Panc1 (cell line): ENCODE data around the gene USP38. TPM values are rescaled to one million over a fixed set of nuclear protein-coding genes. Genes with fewer than 3 reads are reported as not detected.

ENCODE experiments used
- ATAC-seq: fragments of 200-7000 bp; cut with Tn5 transposase; 2 replicates; pipeline ENCODE4 v1.9.1; 2020; ENCODE audit warnings: mild to moderate bottlenecking, moderate library complexity
- Bru-seq: library from RNA; stranded (reverse); fragments of 400-500 nt; gene quantifications from one replicate; lab custom pipeline; 2021; lab: Mats Ljungman, UMichigan
- BruChase-seq, 2 experiments: library from RNA; stranded (reverse); fragments of 400-500 nt; gene quantifications; one replicate each; lab custom pipeline; 2021; lab: Mats Ljungman, UMichigan
- BruUV-seq: library from RNA; stranded (reverse); fragments of 400-500 nt; replicated peaks from 2 replicates; lab custom pipeline; 2021; lab: Mats Ljungman, UMichigan
- CTCF ChIA-PET: fragments of 300-600 bp; sonication (Branson Sonifier 250); formaldehyde crosslinking; loops from one replicate; lab custom pipeline; 2022; ENCODE audit warnings: antibody characterized with exemption; lab: Charles Lee
- POLR2A ChIA-PET: fragments of 300-600 bp; sonication (Branson Sonifier 250); formaldehyde crosslinking; loops from one replicate; lab custom pipeline; 2022; ENCODE audit warnings: antibody characterized with exemption; lab: Charles Lee
- DNase-seq: peaks from one replicate; pipeline ENCODE4 v3.0.0-alpha.2; 2010; ENCODE audit warnings: low read depth, low spot score
- H3K27ac ChIP-seq: 2 replicates; pipeline ENCODE4 v1.5.1; 2011; ENCODE audit warnings: mild to moderate bottlenecking, low read length, inconsistent platforms
- H3K27me3 ChIP-seq: fragments of 200-500 bp; sonication (Bioruptor generic); 2 replicates; pipeline ENCODE4 v1.6.0; 2014; ENCODE audit warnings: low read length, inconsistent platforms; ENCODE audit not compliant: control insufficient read depth, insufficient read depth
- H3K36me3 ChIP-seq: fragments of 200-500 bp; sonication (Bioruptor generic); 2 replicates; pipeline ENCODE4 v1.5.1; 2014; ENCODE audit warnings: inconsistent platforms, mild to moderate bottlenecking, low read length, moderate library complexity; ENCODE audit not compliant: control insufficient read depth, insufficient read depth
- H3K4me1 ChIP-seq: 2 replicates; pipeline ENCODE4 v1.5.1; 2011; ENCODE audit warnings: inconsistent platforms, mild to moderate bottlenecking, low read length, moderate library complexity; ENCODE audit not compliant: control insufficient read depth, insufficient read depth
- H3K4me3 ChIP-seq, 2 experiments: 2 replicates each; pipeline ENCODE4 v1.5.1; 2011 to 2012; ENCODE audit warnings: low read depth in 2 of 2, low read length in 2 of 2, mild to moderate bottlenecking in 2 of 2, inconsistent platforms in 1 of 2, moderate library complexity in 1 of 2
- H3K9me3 ChIP-seq: fragments of 200-500 bp; sonication (Bioruptor generic); 2 replicates; pipeline ENCODE4 v1.5.1; 2014; ENCODE audit warnings: low read depth, mild to moderate bottlenecking, inconsistent platforms, low read length, moderate library complexity; ENCODE audit not compliant: control insufficient read depth, insufficient read depth
- CTCF ChIP-seq: fragments of 450-650 bp; IDR thresholded peaks from 2 replicates; pipeline ENCODE4 v1.5.1; 2017; ENCODE audit warnings: mild to moderate bottlenecking
- POLR2AphosphoS5 ChIP-seq: IDR thresholded peaks from 2 replicates; pipeline ENCODE4 v1.6.1; 2012; ENCODE audit warnings: mild to moderate bottlenecking, low read depth, low read length, moderate library complexity
- REST ChIP-seq, 2 experiments: IDR thresholded peaks; 2 replicates each; pipeline ENCODE4 v1.6.1; 2011 to 2012; ENCODE audit warnings: low read depth in 2 of 2, control low read depth in 1 of 2, low read length in 1 of 2, mild to moderate bottlenecking in 1 of 2, moderate library complexity in 1 of 2; ENCODE audit not compliant: insufficient read depth in 1 of 2
- SIN3A ChIP-seq: IDR thresholded peaks from 2 replicates; pipeline ENCODE4 v1.6.1; 2012; ENCODE audit warnings: low read depth, mild to moderate bottlenecking, low read length, moderate library complexity, borderline replicate concordance; ENCODE audit not compliant: insufficient read depth
- TCF7L2 ChIP-seq: IDR thresholded peaks from 2 replicates; pipeline ENCODE4 v1.6.1; 2011; ENCODE audit warnings: mild to moderate bottlenecking, low read depth, low read length, inconsistent platforms
- in situ Hi-C: cut with HindIII; loops from 2 replicates; pipeline ENCODE4 v1.10.0; 2016; ENCODE audit warnings: low sequenced_read_pairs, low pct_unique_long_range_greater_than_20kb
- intact Hi-C: fragments of 100-400 bp; cut with micrococcal nuclease; formaldehyde crosslinking; loops from one replicate; pipeline ENCODE4 v1.10.0; 2022; ENCODE audit not compliant: unreplicated experiment
- long read RNA-seq: library from polyadenylated mRNA; unstranded; transcript quantifications from one replicate; pipeline ENCODE4 v2.0.0, GENCODE V29; 2021; ENCODE audit not compliant: unreplicated experiment
- polyA plus RNA-seq: library from polyadenylated mRNA; unstranded; fragments of >200 nt; gene quantifications from one replicate; pipeline ENCODE4 v1.2.1, GENCODE V29; 2012; ENCODE audit warnings: missing spikeins; ENCODE audit not compliant: insufficient read length
- total RNA-seq: library from RNA; stranded (reverse); gene quantifications from one replicate; pipeline ENCODE4 v1.2.1, GENCODE V29; 2021; ENCODE audit not compliant: unreplicated experiment

The USP38 gene
- 11.7 TPM for total RNA-seq
- 5.1 TPM for polyA plus RNA-seq
- percentile 73 among the genes with signal in this experiment for Bru-seq, nascent RNA
- percentile 76 among the genes with signal in this experiment for BruChase-seq, experiment 1, labeled RNA remaining after a 2-hour chase
- BruChase-seq, experiment 2, labeled RNA remaining after a 6-hour chase = percentile 65 among the genes with signal in this experiment
- long read RNA-seq, full-length matches to known transcripts = 26 of 29 reads
- long read RNA-seq, partial matches to known transcripts = 1 of 29 reads
- long read RNA-seq, other reads (novel, unspliced or antisense) = 2 of 29 reads

GRCh38 chr4:143184503-143185252, at the start of gene USP38:
USP38 (plus strand) TSS chr4:143184917; CDS start chr4:143185451, 534 bp downstream.
- POLR2A ChIA-PET = interaction anchor here (0.6 kb wide), 1 partner anchor 216 kb away, joined by 4 read pairs; no protein-coding TSS in a partner anchor
- no peaks in the 10 kb centered on the region for H3K27me3 ChIP-seq
- peak; percentile 69 for TF ChIP-seq POLR2AphosphoS5
- no peak for TF ChIP-seq SIN3A
- no peak for TF ChIP-seq CTCF
- no peak for TF ChIP-seq REST (IDR thresholded peaks at IDR 0.05; ENCODE audit: insufficient read depth in 1 of 2, low read depth in 2 of 2, low read length in 1 of 2)
- TF ChIP-seq TCF7L2 = no peak
- DNase-seq (peak; percentile 58), ATAC-seq (peak; percentile 95)
- H3K27ac ChIP-seq = peak within 1 kb of the TSS; percentile 92
- in situ Hi-C loops (no loop called here), intact Hi-C loops (no loop called here)
- no TSS peak for BruUV-seq
- peaks cover 3% of the 10 kb centered on the region; the same call in 1 of the 2 replicates for H3K4me1 ChIP-seq
- CTCF ChIA-PET = no interaction called here
- H3K36me3 ChIP-seq = no peaks in the 10 kb centered on the region; the same call in none of the 2 replicates
- no peaks in the 10 kb centered on the region for H3K9me3 ChIP-seq
- peak within 1 kb of the TSS; percentile 82 to 92 for H3K4me3 ChIP-seq

- DNase-seq (no peak), ATAC-seq (no peak)
- in situ Hi-C loops (no loop called here), intact Hi-C loops (no loop called here)
- ChIA-PET CTCF (no interaction called here), POLR2A (no interaction called here)
- no peaks in the 10 kb centered on the region for H3K4me1 ChIP-seq
- no peak overlapping the region for H3K27ac ChIP-seq
- no peak for TF ChIP-seq TCF7L2
- TF ChIP-seq CTCF = no peak
- no peak for TF ChIP-seq SIN3A
- TF ChIP-seq POLR2AphosphoS5 = no peak
- TF ChIP-seq REST (IDR thresholded peaks at IDR 0.05; ENCODE audit: insufficient read depth in 1 of 2, low read depth in 2 of 2, low read length in 1 of 2) = no peak
- no peak overlapping the region for H3K4me3 ChIP-seq
- no TSS peak for BruUV-seq
- H3K36me3 ChIP-seq = no peaks in the 10 kb centered on the region
- no peaks in the 10 kb centered on the region for H3K9me3 ChIP-seq
- no peaks in the 10 kb centered on the region for H3K27me3 ChIP-seq
These were observed 49.4 kb upstream of the USP38 start for GRCh38 chr4:143135358-143135757.
